HepG2 (cell line): ENCODE results near the gene PCDHGA2. TPM values are rescaled to one million over a fixed set of nuclear protein-coding genes. Genes with fewer than 3 reads are reported as not detected.

Experiments used
- ARNT2 ChIP-seq: sonication (generic); formaldehyde crosslinking; IDR thresholded peaks from 2 replicates; pipeline ENCODE4 v1.8.0; 2022; ENCODE audit warnings: mild to moderate bottlenecking, low read depth, missing genetic modification reagents, moderate library complexity
- MAFF ChIP-seq: IDR thresholded peaks from 2 replicates; pipeline ENCODE4 v1.6.1; 2011; ENCODE audit warnings: low read depth, low read length, improper control_type of control experiment
- MED13 ChIP-seq: sonication (generic); formaldehyde crosslinking; IDR thresholded peaks from 2 replicates; pipeline ENCODE4 v1.5.0; 2020; ENCODE audit warnings: missing genetic modification reagents
- PCBP2 ChIP-seq: fragments of 200-400 bp; formaldehyde crosslinking; optimal IDR thresholded peaks from 2 replicates; pipeline ENCODE3; 2018; ENCODE audit warnings: low read length, low read depth; ENCODE audit not compliant: poor library complexity, severe bottlenecking
- RFX5 ChIP-seq: IDR thresholded peaks from 2 replicates; pipeline ENCODE4 v1.6.1; 2011; ENCODE audit warnings: low read depth, low read length, improper control_type of control experiment
- SRF ChIP-seq: IDR thresholded peaks from 2 replicates; pipeline ENCODE4 v1.6.1; 2011; ENCODE audit warnings: mild to moderate bottlenecking, low read depth, low read length, moderate library complexity
- WIZ ChIP-seq: sonication (generic); formaldehyde crosslinking; IDR thresholded peaks from 2 replicates; pipeline ENCODE4 v1.5.1; 2020; ENCODE audit warnings: mild to moderate bottlenecking, missing genetic modification reagents
- ZIK1 ChIP-seq: sonication (generic); formaldehyde crosslinking; IDR thresholded peaks from 2 replicates; pipeline ENCODE4 v1.5.0; 2020; ENCODE audit warnings: mild to moderate bottlenecking, low read depth, missing genetic modification reagents, borderline replicate concordance
- ZNF10 ChIP-seq: sonication (generic); formaldehyde crosslinking; IDR thresholded peaks from 2 replicates; pipeline ENCODE4 v1.4.0; 2020; ENCODE audit warnings: mild to moderate bottlenecking, low read depth, missing genetic modification reagents, borderline replicate concordance
- ZNF205 ChIP-seq: IDR thresholded peaks from 2 replicates; pipeline ENCODE4 v1.6.1; 2018; ENCODE audit warnings: missing biosample characterization, missing genetic modification reagents
- ZNF24 ChIP-seq: fragments of 450-650 bp; IDR thresholded peaks from 2 replicates; pipeline ENCODE4 v1.6.1; 2017; ENCODE audit warnings: antibody characterized with exemption, mild to moderate bottlenecking
- ZNF260 ChIP-seq: sonication (generic); formaldehyde crosslinking; IDR thresholded peaks from 2 replicates; pipeline ENCODE4 v1.4.0; 2020; ENCODE audit warnings: missing genetic modification reagents, low read depth, mild to moderate bottlenecking, borderline replicate concordance
- ZNF550 ChIP-seq: sonication (generic); formaldehyde crosslinking; IDR thresholded peaks from 2 replicates; pipeline ENCODE4 v1.4.0; 2020; ENCODE audit warnings: mild to moderate bottlenecking, missing genetic modification reagents, borderline replicate concordance
- ZNF552 ChIP-seq: sonication (generic); formaldehyde crosslinking; IDR thresholded peaks from 2 replicates; pipeline ENCODE4 v1.9.0; 2022; ENCODE audit warnings: missing genetic modification reagents, mild to moderate bottlenecking, borderline replicate concordance
- polyA plus RNA-seq, 8 experiments: library from polyadenylated mRNA; depleted of rRNA in 3 of 8; stranded (reverse) in 7 of 8; unstranded in 1 of 8; fragments of >200 nt; fragmentation: Illumina TruSeq in 4 of 8; extraction: Trizol in 4 of 8; gene quantifications; 2 replicates each; pipeline versions ENCODE4 v1.2.1 to v1.2.3, GENCODE V29; 2011 to 2016; ENCODE audit warnings: low read depth in 4 of 8, missing spikeins in 1 of 8, mixed read lengths in 1 of 8; ENCODE audit not compliant: insufficient read depth in 1 of 8
- total RNA-seq, 5 experiments: library from RNA; depleted of rRNA; stranded (reverse); fragments of >200 nt; fragmentation: Illumina TruSeq; extraction: Trizol; gene quantifications; 2 replicates each; pipeline ENCODE4 v1.2.3, GENCODE V29; 2016; ENCODE audit warnings: low read depth in 1 of 5
- TF ChIP-seq, protein P1 (sequence below): sonication (generic); formaldehyde crosslinking; IDR thresholded peaks from 2 replicates; pipeline ENCODE4 v1.4.0; 2020; ENCODE audit warnings: missing genetic modification reagents, borderline replicate concordance
- TF ChIP-seq, protein P2 (sequence below): sonication (generic); formaldehyde crosslinking; conservative IDR thresholded peaks from 2 replicates; pipeline ENCODE4 v1.4.0; 2020; ENCODE audit warnings: missing genetic modification reagents
- TF ChIP-seq, protein P3 (sequence below): sonication (generic); formaldehyde crosslinking; conservative IDR thresholded peaks from 2 replicates; pipeline ENCODE4 v1.5.0; 2020; ENCODE audit warnings: missing genetic modification reagents
- TF ChIP-seq, protein P4 (sequence below): IDR thresholded peaks from 2 replicates; pipeline ENCODE4 v1.6.1; 2018; ENCODE audit warnings: missing genetic modification reagents

Gene PCDHGA2
- total and polyA plus RNA-seq, 2 of the 13 experiments (the other 11 are each of a cell fraction or from before 2014, with no cell fraction given) = 0.04 to 0.11 TPM

DNA sequence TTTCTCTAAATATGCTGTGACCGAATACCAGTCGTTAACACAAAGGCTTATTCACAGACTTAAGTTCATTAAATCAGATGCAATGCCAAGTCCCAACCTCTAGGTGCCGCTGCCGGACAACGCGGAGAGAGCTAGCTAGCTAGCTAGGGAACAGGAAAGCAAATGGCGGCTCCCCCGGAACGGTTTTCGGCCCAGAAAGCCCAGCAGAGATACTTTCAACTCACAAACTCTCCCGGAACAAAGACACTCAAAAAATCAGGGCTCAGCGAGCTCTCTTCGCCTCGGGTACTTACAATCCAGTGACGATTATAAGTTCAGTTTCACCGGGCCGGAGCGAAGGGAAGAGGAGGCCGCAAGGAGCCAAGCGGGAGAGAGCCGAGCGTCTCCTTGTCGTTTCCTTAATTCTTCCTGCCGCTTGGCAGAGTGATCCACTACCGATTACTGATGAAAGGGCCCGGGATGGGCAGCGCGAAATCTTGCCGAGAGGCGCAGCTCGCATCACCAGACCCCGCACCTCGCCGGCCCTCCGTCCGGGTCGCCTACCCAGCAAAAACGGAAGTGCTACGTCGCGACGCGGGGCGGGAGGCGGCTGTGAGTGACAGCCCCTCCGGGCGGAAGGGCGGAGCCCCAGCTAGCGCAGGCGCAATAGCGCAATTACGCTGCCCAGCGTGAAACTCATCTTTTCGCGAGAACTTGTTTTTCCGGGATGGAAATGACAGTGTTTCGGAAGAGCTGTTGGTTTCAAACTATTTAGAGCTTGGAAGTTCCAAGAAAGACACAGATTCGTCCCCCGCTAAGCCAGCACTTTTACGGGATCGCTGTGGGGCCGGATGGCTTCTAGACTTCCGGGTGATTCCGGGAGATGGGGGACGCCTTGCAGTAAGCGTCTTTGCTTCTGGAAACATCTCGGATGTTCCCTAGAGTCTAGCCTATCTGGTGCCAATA, 18.1 kb upstream of the PCDHGA2 start, which contains the start of gene TAF7 (continued):
- TF ChIP-seq, protein P1, sequence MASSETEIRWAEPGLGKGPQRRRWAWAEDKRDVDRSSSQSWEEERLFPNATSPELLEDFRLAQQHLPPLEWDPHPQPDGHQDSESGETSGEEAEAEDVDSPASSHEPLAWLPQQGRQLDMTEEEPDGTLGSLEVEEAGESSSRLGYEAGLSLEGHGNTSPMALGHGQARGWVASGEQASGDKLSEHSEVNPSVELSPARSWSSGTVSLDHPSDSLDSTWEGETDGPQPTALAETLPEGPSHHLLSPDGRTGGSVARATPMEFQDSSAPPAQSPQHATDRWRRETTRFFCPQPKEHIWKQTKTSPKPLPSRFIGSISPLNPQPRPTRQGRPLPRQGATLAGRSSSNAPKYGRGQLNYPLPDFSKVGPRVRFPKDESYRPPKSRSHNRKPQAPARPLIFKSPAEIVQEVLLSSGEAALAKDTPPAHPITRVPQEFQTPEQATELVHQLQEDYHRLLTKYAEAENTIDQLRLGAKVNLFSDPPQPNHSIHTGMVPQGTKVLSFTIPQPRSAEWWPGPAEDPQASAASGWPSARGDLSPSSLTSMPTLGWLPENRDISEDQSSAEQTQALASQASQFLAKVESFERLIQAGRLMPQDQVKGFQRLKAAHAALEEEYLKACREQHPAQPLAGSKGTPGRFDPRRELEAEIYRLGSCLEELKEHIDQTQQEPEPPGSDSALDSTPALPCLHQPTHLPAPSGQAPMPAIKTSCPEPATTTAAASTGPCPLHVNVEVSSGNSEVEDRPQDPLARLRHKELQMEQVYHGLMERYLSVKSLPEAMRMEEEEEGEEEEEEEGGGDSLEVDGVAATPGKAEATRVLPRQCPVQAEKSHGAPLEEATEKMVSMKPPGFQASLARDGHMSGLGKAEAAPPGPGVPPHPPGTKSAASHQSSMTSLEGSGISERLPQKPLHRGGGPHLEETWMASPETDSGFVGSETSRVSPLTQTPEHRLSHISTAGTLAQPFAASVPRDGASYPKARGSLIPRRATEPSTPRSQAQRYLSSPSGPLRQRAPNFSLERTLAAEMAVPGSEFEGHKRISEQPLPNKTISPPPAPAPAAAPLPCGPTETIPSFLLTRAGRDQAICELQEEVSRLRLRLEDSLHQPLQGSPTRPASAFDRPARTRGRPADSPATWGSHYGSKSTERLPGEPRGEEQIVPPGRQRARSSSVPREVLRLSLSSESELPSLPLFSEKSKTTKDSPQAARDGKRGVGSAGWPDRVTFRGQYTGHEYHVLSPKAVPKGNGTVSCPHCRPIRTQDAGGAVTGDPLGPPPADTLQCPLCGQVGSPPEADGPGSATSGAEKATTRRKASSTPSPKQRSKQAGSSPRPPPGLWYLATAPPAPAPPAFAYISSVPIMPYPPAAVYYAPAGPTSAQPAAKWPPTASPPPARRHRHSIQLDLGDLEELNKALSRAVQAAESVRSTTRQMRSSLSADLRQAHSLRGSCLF (CRISPR knock-in tag) = no peak
- TF ChIP-seq RFX5 (no peak), ZNF552 (CRISPR knock-in tag) (0 out of 2 replicates have a peak, but pooled peaks have one; percentile 34), ZNF205 (CRISPR knock-in tag) (no peak), ZNF10 (CRISPR knock-in tag) (no peak), ARNT2 (CRISPR knock-in tag) (peak; percentile 81), MAFF (no peak), ZIK1 (peak; percentile 17; the same call in 1 of the 2 replicates), ZNF550 (CRISPR knock-in tag) (0 out of 2 replicates have a peak, but pooled peaks have one; percentile 15), WIZ (CRISPR knock-in tag) (0 out of 2 replicates have a peak, but pooled peaks have one; percentile 30), SRF (no peak), ZNF24 (no peak), ZNF260 (CRISPR knock-in tag) (no peak), PCBP2 (no peak), MED13 (CRISPR knock-in tag) (no peak)
- TF ChIP-seq, protein P2, sequence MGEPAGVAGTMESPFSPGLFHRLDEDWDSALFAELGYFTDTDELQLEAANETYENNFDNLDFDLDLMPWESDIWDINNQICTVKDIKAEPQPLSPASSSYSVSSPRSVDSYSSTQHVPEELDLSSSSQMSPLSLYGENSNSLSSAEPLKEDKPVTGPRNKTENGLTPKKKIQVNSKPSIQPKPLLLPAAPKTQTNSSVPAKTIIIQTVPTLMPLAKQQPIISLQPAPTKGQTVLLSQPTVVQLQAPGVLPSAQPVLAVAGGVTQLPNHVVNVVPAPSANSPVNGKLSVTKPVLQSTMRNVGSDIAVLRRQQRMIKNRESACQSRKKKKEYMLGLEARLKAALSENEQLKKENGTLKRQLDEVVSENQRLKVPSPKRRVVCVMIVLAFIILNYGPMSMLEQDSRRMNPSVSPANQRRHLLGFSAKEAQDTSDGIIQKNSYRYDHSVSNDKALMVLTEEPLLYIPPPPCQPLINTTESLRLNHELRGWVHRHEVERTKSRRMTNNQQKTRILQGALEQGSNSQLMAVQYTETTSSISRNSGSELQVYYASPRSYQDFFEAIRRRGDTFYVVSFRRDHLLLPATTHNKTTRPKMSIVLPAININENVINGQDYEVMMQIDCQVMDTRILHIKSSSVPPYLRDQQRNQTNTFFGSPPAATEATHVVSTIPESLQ = peak; percentile 71; the same call in 1 of the 2 replicates
- TF ChIP-seq, protein P3, sequence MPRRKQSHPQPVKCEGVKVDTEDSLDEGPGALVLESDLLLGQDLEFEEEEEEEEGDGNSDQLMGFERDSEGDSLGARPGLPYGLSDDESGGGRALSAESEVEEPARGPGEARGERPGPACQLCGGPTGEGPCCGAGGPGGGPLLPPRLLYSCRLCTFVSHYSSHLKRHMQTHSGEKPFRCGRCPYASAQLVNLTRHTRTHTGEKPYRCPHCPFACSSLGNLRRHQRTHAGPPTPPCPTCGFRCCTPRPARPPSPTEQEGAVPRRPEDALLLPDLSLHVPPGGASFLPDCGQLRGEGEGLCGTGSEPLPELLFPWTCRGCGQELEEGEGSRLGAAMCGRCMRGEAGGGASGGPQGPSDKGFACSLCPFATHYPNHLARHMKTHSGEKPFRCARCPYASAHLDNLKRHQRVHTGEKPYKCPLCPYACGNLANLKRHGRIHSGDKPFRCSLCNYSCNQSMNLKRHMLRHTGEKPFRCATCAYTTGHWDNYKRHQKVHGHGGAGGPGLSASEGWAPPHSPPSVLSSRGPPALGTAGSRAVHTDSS = no peak
- TF ChIP-seq, protein P4, sequence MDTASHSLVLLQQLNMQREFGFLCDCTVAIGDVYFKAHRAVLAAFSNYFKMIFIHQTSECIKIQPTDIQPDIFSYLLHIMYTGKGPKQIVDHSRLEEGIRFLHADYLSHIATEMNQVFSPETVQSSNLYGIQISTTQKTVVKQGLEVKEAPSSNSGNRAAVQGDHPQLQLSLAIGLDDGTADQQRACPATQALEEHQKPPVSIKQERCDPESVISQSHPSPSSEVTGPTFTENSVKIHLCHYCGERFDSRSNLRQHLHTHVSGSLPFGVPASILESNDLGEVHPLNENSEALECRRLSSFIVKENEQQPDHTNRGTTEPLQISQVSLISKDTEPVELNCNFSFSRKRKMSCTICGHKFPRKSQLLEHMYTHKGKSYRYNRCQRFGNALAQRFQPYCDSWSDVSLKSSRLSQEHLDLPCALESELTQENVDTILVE (CRISPR knock-in tag) = no peak; the same call in 1 of the 2 replicates
